Measurements from ENCODE around the gene GSG1L. TPM values are rescaled to one million over a fixed set of nuclear protein-coding genes. Genes with fewer than 3 reads are reported as not detected.

The GSG1L gene
- total and polyA plus RNA-seq, 2 of the 13 experiments (the other 11 are each of a cell fraction or from before 2014, with no cell fraction given) = not detected

GRCh38 chr16:27828671-27829070 is 234.8 kb downstream of the GSG1L start:
- no peak for DNase-seq (ENCODE audit: low spot score)
- Histone ChIP-seq H3K4me2 (ENCODE audit: low read depth, low read length) (no peak overlapping the region), H3K4me1 (ENCODE audit: insufficient read depth, low read length) (no peaks in the 10 kb centered on the region), H4K20me1 (ENCODE audit: insufficient read depth, low read length) (no peaks in the 10 kb centered on the region), H3K36me3 (replicated peaks in 1 of 2; ENCODE audit: control insufficient read depth in 1 of 2, insufficient read depth in 2 of 2, low read length in 2 of 2) (no peaks in the 10 kb centered on the region), H3K4me3 (replicated peaks in 1 of 3; ENCODE audit: insufficient read depth in 1 of 3, low read depth in 2 of 3, low read length in 3 of 3) (no peak overlapping the region), H3K79me2 (ENCODE audit: insufficient read depth, low read length) (no peaks in the 10 kb centered on the region), H3K27ac (ENCODE audit: extremely low read length, insufficient read depth, low read length) (no peak overlapping the region), H3K9me3 (ENCODE audit: low read length) (peaks cover 7% of the 10 kb centered on the region), H3K27me3 (ENCODE audit: control insufficient read depth in 1 of 2, insufficient read depth in 2 of 2, low read length in 2 of 2) (peaks cover 0 to 10% of the 10 kb centered on the region in 2 experiments; a peak in 2 of 5 replicates), H2AFZ (ENCODE audit: low read length) (no peak overlapping the region), H3K9ac (ENCODE audit: insufficient read depth, low read depth, low read length) (no peak overlapping the region)
- ChIA-PET CTCF (ENCODE audit: low intra/inter-chr PET ratio, low total read pairs) (no interaction called here), POLR2A (no interaction called here)
- no TSS peak for BruUV-seq (replicated peaks)
- no peak for FAIRE-seq
- intact Hi-C loops (cut with micrococcal nuclease; ENCODE audit: unreplicated experiment) (no loop called here), in situ Hi-C loops (cut with HindIII; ENCODE audit: extremely low pct_ligation_motif_present, low pct_unique_long_range_greater_than_20kb) (no loop called here)
- ATAC-seq = no peak
- WGBS (ENCODE audit: low lambda C conversion rate) = 34% methylated on average over 12 of the region's 12 CpGs
- TF ChIP-seq ZSCAN30 (CRISPR knock-in tag; IDR thresholded peaks at IDR 0.05) (no peak), NPAS2 (CRISPR knock-in tag; IDR thresholded peaks at IDR 0.05; ENCODE audit: borderline replicate concordance) (no peak), IKZF1 (IDR thresholded peaks at IDR 0.05) (no peak), ZNF142 (CRISPR knock-in tag; IDR thresholded peaks at IDR 0.05) (no peak), ZNF512 (CRISPR knock-in tag; IDR thresholded peaks at IDR 0.05) (no peak), FUBP1 (CRISPR knock-in tag; IDR thresholded peaks at IDR 0.05; ENCODE audit: borderline replicate concordance) (no peak), ZNF326 (CRISPR knock-in tag; IDR thresholded peaks at IDR 0.05; ENCODE audit: borderline replicate concordance) (no peak), KDM5B (CRISPR knock-in tag; IDR thresholded peaks at IDR 0.05; ENCODE audit: borderline replicate concordance) (no peak), FOXK1 (CRISPR knock-in tag; IDR thresholded peaks at IDR 0.05; ENCODE audit: borderline replicate concordance, low read depth) (no peak), ZNF263 (CRISPR knock-in tag; IDR thresholded peaks at IDR 0.05) (no peak), FOSL1 (CRISPR knock-in tag; IDR thresholded peaks at IDR 0.05; ENCODE audit: borderline replicate concordance) (no peak), ZNF264 (CRISPR knock-in tag; IDR thresholded peaks at IDR 0.05) (no peak)
- TF ChIP-seq, protein P1, sequence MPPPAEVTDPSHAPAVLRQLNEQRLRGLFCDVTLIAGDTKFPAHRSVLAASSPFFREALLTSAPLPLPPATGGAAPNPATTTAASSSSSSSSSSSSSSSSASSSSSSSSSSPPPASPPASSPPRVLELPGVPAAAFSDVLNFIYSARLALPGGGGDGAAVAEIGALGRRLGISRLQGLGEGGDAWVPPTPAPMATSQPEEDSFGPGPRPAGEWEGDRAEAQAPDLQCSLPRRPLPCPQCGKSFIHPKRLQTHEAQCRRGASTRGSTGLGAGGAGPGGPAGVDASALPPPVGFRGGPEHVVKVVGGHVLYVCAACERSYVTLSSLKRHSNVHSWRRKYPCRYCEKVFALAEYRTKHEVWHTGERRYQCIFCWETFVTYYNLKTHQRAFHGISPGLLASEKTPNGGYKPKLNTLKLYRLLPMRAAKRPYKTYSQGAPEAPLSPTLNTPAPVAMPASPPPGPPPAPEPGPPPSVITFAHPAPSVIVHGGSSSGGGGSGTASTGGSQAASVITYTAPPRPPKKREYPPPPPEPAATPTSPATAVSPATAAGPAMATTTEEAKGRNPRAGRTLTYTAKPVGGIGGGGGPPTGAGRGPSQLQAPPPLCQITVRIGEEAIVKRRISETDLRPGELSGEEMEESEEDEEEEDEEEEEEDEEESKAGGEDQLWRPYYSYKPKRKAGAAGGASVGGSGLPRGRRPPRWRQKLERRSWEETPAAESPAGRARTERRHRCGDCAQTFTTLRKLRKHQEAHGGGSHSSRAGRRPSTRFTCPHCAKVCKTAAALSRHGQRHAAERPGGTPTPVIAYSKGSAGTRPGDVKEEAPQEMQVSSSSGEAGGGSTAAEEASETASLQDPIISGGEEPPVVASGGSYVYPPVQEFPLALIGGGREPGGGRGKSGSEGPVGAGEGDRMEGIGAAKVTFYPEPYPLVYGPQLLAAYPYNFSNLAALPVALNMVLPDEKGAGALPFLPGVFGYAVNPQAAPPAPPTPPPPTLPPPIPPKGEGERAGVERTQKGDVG (CRISPR knock-in tag; IDR thresholded peaks at IDR 0.05; ENCODE audit: borderline replicate concordance) = no peak

Data from HepG2 (cell line).